ENCODE measurements around the gene MACROD1.

MACROD1 gene

DNA sequence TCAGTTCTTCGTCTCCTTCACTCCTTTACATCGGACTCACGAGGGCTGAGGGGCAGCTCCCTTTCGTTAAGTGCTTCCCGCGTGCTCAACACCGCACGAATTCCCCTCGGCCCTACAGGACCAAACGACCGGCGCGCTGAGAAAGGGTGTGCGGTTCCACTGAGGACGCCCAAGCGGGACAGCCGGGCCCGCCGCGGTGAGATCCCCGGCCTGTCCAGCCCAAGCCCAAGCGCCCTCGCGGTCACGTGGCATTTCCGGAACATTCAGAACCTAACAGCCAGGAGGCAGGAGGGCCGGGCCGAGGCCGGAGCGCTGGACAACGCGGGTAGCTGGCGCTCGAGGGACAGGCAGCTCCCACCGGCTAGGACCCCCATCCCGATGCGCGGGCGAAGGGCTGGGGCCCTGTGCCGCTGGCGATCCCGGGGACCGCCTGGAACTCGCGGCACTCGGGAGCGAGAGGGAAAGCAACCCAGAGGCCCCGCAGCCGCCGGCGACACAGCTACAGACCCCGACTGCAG is 19.3 kb upstream of the MACROD1 start:
- DNase-seq (ENCODE audit: insufficient read length, low spot score) (no peak), FAIRE-seq (no peak)
- no peak for TF ChIP-seq CTCF (IDR thresholded peaks at IDR 0.05; ENCODE audit: insufficient read depth, missing control alignments)

DNA sequence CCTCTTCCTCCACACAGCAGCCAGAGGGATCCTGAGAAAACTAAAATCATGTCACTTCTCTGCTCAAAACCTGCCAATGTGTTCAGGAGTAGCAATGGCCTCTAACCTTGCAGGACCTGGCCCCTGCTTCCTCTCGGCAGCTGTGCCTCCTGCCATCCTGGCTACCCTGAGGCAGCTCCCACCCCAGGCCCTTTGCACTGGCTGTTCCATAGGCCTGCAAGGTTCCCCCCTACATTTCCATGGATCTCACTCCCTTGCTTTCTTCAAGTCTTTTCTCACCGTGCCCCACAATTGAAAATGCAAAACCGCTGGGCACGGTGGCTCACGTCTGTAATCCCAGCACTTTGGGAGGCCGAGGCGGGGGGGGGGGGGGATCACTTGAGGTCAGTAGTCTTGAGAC is 18.0 kb upstream of the MACROD1 start:
- DNase-seq (ENCODE audit: insufficient read length, low spot score) (no peak), FAIRE-seq (no peak)
- TF ChIP-seq CTCF (IDR thresholded peaks at IDR 0.05; ENCODE audit: insufficient read depth, missing control alignments): no peak

- DNase-seq (ENCODE audit: insufficient read length, low spot score): no peak
These were observed 15.8 kb upstream of the MACROD1 start for GRCh38 chr11:64181506-64182411.

DNA sequence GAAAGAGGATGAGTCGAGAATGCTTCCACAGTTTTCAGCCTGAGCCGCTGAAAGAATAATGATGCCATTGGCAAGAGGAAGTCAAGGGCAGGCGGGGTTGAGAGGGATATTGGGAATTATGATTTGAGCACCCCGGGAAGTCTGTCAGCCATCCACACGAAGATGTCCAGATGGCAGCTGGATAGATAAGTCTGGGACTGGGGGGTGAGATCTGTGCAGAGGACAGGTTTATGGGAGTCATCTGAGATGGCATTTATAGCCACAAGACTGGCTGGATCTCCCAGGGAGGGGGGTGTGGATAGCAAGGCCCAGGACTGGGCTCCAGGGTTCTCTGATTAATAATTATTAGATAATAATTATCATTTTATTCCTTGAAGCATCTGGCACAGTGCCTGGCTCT is 15.0 kb upstream of the MACROD1 start:
- no peak for DNase-seq (ENCODE audit: insufficient read length, low spot score)
- FAIRE-seq: no peak
- no peak for TF ChIP-seq CTCF (IDR thresholded peaks at IDR 0.05; ENCODE audit: insufficient read depth, missing control alignments)

More at GRCh38 chr11:64181506-64182411, 15.8 kb upstream of the MACROD1 start:
- FAIRE-seq: no peak
- no peak for TF ChIP-seq CTCF (IDR thresholded peaks at IDR 0.05; ENCODE audit: insufficient read depth, missing control alignments)

GRCh38 chr11:64178951-64179639 is 13.2 kb upstream of the MACROD1 start:
- no peak for TF ChIP-seq CTCF (IDR thresholded peaks at IDR 0.05; ENCODE audit: insufficient read depth, missing control alignments)
- DNase-seq (ENCODE audit: insufficient read length, low spot score) (no peak), FAIRE-seq (no peak)

- no peak for TF ChIP-seq CTCF (IDR thresholded peaks at IDR 0.05; ENCODE audit: insufficient read depth, missing control alignments)
- FAIRE-seq: no peak
- DNase-seq (ENCODE audit: insufficient read length, low spot score): no peak
These were observed 12.3 kb upstream of the MACROD1 start for GRCh38 chr11:64178203-64178602.
